ENCODE data around the gene KCNIP4. TPM values are rescaled to one million over a fixed set of nuclear protein-coding genes. Genes with fewer than 3 reads are reported as not detected.
"Not testable (repeated sequence)": the region's sequence is repeated elsewhere in the genome, so short reads cannot be mapped to it uniquely, and the experiment has no call there.

KCNIP4 gene
- not detected in 2 replicates for total RNA-seq

GRCh38 chr4:21948347-21949072, at the start of gene KCNIP4:
Gene KCNIP4, minus strand, starts transcription at chr4:21948772.
- peak; percentile 17 for DNase-seq

- DNase-seq = not testable (repeated sequence)
Measured at GRCh38 chr4:21996618-21997017, 48.0 kb upstream of the KCNIP4 start.

DNA sequence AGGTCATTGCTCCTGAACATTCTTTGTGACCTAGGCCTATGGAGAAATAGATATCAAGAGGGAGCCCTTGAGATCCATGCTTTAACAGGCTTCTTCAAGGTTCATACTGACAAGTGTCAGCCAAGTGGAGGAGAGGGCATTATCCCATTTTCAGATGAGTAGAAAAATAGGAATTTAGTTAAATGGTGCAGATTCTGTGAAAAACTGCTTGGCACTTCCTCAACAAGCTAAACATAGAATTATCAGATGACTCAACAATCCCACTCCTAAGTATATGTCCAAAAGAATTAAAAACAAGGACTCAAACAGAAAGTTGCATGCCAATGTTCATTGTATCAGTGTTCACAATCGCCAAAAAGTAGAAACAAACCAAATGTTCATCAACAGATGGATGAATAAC, 43.8 kb upstream of the KCNIP4 start:
- DNase-seq = no peak

- no peak for DNase-seq
Measured at GRCh38 chr4:21991562-21991961, 43.0 kb upstream of the KCNIP4 start.

GRCh38 chr4:21991050-21991449, 42.5 kb upstream of the KCNIP4 start:
- no peak for DNase-seq

GRCh38 chr4:21989351-21989750, 40.8 kb upstream of the KCNIP4 start:
- no peak for DNase-seq

GRCh38 chr4:21986307-21986706, 37.7 kb upstream of the KCNIP4 start:
- no peak for DNase-seq

- no peak for DNase-seq
Measured at GRCh38 chr4:21982087-21982486, 33.5 kb upstream of the KCNIP4 start.

DNA sequence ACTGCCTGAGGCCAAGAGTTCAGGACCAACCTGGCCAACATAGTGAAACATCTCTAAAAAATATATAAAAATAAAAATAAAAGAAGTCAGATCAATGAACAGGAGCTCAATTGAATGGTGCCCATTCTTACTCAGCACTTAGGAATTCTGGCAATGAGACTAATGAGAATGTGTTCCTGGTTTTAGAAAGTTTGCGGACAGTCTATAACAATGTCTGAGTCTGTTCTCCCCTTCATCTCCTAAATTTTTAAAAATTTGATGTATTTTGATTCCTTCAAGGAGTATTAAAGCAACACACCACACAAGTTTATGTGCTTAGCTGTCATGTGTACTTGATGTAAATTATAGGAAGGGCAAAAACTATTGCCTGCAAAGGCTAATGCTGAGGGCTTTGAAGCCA, 30.6 kb upstream of the KCNIP4 start:
- no peak for DNase-seq

GRCh38 chr4:21976166-21976565, 27.6 kb upstream of the KCNIP4 start:
- DNase-seq = no peak

DNA sequence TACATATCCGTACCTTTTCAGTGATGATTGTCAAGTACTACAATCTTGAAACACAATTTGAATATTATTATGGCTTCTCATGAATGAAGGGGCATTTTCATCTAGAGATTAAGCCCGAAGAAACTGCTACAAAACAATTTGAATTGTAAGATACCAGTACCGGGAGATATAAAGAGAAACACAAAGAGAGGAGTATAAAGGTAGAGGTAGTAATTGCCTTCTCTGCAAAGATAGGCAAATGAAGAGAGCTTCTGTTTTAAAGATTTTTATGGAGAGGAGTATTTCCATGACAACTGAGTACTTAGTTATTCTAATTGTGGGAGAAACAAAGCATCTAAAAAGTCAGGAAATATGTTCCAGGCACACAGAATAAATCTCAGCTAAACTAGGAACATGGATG, 25.3 kb upstream of the KCNIP4 start:
- no peak for DNase-seq

DNA sequence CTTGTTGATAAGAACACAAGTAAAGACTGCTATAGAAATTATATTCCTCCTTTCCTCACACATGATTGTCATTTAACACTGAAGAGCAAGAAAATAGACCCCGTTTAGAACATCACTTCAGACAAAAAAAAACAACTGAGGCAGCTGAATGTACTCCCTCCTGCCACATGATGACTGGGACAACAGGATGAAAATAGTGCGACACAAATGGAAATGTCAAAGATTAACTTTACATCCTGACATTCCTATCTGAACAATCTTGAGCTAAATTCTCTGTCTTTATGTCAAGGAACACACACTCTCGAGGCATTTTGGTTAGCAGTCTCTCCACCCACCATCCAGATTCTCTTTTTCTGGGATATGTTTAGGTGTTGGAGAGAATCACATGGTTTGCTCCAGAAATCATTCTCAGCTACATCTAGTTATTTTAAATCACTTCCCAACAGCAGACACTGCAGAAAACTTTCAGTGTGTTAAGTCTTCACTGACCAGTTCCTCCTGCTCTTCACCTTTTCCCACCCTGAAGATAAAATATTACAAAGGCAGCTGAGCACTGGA, 16.3 kb upstream of the KCNIP4 start:
- no peak for DNase-seq

GRCh38 chr4:21962691-21963090, 14.1 kb upstream of the KCNIP4 start:
- no peak for DNase-seq

DNA sequence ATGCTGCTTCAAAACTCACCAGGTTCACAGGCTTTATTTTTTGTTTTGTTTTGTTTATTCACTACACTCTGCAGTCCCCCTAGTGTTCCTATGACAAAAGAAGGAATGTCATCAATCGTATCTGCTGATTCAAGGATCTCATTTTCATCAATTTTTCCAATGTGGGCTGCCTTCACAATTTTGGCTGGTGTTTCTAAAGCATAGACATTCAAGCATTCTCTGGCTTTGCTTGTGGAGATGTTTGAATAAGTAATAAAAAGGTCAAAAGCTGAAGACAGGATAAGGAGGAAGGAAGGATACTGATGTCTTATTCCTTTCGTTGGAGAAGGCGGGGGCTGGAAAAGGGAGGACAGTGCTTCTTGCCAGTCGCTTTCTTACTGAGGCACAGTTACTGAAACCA, 12.2 kb upstream of the KCNIP4 start:
- DNase-seq = no peak

DNA sequence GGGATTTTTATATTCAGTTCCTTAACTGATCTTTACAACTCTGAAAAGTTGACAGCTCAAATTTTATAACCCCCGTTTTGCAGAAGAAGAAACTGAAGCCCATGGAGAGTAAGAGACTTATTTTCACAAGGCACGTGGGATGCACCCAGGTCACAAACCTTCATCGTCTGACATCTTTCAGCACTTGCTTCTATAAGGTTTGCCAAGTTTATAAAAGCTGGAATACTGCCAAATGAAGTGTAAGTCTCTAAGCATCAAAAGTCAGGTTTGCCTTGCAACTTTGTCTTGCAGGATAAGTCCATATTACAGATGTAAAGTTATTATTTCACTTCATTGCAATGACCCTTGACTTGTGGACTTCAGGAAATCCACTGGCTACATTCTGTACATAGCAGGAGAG, 6.3 kb upstream of the KCNIP4 start:
- DNase-seq = no peak

DNA sequence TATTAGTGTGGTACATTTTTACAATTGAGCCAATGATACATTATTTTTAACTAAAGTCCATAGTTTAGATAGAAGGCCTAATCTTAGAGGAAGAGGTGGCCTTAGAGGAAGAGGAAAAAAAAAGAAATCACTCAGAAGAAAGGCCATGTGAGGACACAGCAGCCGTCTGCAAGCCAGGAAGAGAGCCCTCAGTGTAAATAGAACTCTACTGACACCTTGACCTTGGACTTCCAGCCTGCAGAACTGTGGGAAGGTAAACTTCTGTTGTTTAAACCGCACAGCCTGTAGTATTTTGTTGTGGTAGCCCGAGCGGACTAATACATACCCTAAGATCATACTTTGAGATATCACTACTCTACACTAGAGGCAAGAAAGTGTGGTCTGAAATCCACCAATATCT, 5.1 kb upstream of the KCNIP4 start:
- no peak for DNase-seq

DNA sequence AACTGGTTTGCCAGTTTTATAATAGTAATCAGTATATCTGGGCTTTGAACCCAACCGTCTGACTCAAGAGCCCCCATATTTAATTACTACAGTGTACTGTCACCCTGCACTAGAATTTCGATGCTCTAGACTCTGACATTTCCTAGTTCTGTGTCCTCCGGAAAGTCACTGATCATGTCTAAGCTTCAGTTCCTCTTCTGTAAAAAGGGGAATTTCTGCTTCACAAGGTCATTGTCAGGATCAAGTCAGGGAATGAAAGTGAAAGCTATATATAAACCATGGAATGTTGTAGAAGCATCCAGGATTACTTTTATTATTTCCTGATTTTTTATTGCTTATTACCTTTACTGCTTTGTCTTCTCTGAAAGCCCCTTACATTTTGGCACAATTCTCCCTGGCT, 4.0 kb upstream of the KCNIP4 start:
- DNase-seq = no peak

- DNase-seq = peak; percentile 21
Measured at GRCh38 chr4:21949073-21949457, 493 bp upstream of the KCNIP4 start.

DNA sequence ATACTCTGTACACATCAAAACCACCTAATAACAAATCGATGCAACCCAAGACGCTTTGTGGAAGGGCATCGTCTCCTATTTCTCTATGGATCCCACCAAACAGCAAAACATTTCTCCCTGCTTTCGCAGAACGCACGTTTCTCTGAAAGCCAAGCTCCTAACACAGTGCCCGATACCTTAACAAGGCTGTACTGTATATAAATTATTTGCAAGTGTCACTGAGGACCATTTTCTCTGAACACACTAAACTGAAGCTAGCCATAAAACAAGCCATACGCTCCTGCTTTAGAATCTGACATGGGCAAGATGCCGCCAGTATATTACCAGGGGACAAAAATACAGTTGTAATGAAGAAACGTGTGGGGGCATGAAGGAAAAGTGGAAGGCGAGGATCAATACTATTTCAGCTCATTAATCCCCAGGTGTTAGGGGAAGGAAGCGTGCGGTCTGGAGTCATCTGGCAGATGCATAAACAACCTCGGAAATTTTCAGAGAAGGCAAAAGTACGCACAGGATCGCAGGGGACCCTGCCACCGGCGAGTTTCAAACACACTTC, 703 bp downstream of the KCNIP4 start:
- no peak for DNase-seq

DNA sequence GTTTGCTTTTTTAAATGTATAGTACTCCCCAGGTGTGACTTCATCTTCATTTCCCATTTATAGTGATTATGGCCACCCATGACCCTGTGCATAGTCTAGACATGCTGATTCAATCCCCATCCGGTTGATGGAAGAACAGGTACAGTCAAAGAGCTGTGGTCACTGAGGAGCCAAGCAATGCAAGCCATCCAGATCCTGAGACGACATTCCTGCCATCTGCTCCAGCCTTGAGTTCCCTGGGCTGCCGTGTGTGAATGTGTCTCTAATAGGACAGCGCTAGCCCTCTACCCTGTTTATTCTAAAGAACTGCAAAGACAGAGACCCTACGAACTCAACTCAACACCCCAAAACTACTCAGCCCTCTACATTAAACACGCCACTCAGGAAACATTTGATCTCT, 1.7 kb downstream of the KCNIP4 start:
- DNase-seq = no peak

DNA sequence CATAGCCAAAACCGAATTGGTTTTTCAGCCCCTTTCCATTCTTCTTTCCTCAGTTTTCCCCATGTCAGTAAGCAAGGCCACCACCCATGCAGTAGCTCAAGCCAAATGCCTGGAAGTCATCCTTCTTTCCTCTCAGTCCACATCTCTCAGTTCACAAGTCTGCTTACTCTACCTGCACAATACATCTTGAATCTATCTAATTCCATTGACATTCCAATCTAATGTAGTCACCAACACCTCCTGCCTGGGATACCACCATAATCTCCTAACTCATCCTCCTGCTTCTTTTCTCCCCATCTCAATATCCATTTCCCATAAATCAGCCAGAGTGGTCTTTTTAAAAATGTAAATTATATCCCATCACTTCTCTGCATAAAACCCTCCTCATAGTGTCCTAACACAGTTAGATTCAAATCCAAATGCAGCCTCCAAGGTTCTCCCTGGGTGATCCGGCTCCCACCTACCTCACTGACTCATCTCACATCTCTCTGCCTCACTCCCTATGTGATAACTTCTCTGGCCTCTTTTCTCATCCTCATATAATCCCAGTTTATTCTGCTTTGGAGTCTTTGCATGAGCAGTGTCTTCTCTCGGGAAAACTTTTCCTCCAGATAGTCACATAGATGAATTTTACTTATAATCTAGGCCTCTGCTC, 26.9 kb downstream of the KCNIP4 start:
- DNase-seq = no peak

- DNase-seq = no peak
Measured at GRCh38 chr4:21915761-21916160, 32.8 kb downstream of the KCNIP4 start.

DNA sequence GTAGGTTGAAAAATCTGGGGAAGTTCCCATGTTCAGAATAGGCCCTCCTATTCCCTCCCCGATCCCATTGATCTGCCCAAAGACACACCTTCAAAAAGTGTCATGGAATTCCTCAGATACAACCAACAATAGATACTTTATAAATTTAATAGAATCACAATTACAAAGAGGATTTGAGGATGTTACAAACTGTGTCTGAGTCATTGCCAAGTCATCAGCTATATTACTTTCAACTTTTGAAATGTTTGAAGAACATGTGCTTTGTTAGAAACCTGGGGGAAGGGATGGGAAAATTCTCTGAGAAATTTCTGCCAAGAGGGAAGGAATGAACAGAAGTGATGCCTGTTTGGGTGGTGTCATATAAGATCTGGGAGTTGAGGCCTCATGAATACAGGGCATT, 46.7 kb downstream of the KCNIP4 start:
- no peak for DNase-seq

DNA sequence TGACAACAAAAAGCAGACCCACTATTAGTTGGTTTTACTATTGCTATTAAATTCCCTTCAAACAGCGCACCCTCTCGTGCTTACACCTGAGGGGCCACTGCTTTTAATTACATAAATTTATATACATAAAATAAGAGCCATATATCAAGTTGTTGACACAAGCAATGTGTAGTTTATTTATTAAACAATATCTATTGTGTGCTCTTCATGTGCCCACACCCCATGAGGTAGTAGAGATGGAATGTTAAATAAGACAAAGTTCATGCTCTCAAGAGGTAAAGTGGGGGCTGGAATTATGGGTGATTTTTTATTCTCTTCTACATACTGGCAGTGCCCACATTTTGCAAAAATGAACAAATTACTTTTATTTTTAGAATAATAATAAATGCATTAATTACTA, 47.3 kb downstream of the KCNIP4 start:
- no peak for DNase-seq

All from dermis blood vessel endothelial cell (primary cell).